Measurements from ENCODE around the gene NFASC.

DNA sequence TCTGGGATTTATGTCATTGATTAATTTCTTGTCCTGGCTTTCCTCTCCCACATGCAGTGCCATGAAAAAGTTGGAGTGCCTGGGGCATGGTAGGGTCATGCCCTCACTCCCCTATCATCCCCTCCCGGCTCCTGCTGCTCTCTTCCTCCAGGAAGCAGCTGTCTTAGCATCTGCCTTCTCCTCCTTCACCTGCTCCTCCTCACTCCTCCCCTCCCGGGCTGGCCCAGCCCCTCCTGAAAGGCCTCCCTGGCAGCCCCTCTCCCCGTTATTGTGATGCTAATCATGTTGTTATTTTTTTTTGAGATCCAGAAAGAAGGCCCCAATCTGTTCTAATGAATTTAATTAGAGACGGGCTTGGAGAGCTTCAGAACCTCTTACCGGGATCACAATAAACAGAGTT, 36.3 kb upstream of the NFASC start:
- TF ChIP-seq CTCF (IDR thresholded peaks at IDR 0.05) (no peak), POLR2A (IDR thresholded peaks at IDR 0.05) (no peak)

All from testis (tissue), 2 donors.